HFF-Myc (cell line): ENCODE data around the gene SMDT1.
A peak's percentile ranks its signal among the peaks of the same experiment; 100 is the strongest.

ENCODE experiments used
- DNase-seq: peaks from one replicate; pipeline ENCODE4 v3.0.0-alpha.2; 2011; ENCODE audit warnings: low read depth; ENCODE audit errors: extremely low read depth
- H3K4me3 ChIP-seq: replicated peaks from 2 replicates; pipeline ENCODE4 v1.5.1; 2011; ENCODE audit warnings: low read depth, mild to moderate bottlenecking, control low read depth, low read length
- TF ChIP-seq, protein P1 (sequence below): IDR thresholded peaks from 2 replicates; pipeline ENCODE4 v1.5.1; 2012; ENCODE audit warnings: mild to moderate bottlenecking, low read depth, low read length, control low read depth; ENCODE audit errors: missing control alignments

The SMDT1 gene, protein sequence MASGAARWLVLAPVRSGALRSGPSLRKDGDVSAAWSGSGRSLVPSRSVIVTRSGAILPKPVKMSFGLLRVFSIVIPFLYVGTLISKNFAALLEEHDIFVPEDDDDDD

DNA sequence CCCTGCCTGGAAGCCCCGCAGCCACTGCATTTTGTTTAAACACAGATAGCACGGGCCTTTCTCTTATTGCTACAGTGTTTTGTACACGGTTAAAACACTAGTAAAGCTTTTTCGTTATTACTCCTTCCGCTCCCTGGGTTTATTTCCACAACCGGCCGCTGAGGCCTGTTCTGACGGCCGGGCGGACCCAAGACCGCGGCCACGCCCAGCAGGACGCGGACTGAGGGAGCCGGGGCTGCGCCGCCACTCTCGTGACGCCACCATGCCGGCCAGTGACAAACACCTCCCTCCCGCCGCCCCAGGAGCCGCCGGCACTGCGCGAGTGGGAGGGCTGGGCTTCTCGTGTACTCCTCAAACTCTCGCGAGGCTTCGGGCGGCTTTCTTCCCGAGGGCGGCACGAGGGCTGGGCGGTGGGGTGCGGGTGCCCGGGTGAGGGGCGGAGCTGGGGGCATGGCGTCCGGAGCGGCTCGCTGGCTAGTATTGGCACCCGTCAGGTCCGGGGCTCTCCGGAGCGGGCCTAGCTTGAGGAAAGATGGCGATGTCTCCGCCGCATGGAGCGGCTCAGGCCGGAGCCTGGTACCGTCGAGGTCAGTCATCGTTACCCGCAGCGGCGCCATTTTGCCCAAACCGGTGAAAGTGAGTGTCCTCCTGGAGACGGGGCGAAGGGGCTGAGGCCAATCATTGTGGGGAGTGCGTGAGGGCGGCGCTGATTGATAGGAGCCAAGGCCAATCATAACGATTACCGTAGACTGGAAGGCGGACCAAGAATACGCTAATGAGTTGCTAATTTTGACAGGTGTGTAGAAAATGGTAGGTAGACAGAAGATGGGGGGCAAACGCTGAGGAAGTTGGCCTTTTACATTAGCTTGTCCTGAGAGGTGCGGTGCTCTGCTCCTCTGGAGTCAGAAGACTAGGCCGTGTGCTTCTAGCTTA is at the start of gene SMDT1:
Gene SMDT1, plus strand, starts transcription at position 382 of the 933 bp plus-strand sequence. Its CDS starts 69 bp downstream, at position 451.
- TF ChIP-seq, protein P1, sequence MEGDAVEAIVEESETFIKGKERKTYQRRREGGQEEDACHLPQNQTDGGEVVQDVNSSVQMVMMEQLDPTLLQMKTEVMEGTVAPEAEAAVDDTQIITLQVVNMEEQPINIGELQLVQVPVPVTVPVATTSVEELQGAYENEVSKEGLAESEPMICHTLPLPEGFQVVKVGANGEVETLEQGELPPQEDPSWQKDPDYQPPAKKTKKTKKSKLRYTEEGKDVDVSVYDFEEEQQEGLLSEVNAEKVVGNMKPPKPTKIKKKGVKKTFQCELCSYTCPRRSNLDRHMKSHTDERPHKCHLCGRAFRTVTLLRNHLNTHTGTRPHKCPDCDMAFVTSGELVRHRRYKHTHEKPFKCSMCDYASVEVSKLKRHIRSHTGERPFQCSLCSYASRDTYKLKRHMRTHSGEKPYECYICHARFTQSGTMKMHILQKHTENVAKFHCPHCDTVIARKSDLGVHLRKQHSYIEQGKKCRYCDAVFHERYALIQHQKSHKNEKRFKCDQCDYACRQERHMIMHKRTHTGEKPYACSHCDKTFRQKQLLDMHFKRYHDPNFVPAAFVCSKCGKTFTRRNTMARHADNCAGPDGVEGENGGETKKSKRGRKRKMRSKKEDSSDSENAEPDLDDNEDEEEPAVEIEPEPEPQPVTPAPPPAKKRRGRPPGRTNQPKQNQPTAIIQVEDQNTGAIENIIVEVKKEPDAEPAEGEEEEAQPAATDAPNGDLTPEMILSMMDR = no peak
- DNase-seq = peak; percentile 95
- H3K4me3 ChIP-seq = peak within 1 kb of the TSS; percentile 76

DNA sequence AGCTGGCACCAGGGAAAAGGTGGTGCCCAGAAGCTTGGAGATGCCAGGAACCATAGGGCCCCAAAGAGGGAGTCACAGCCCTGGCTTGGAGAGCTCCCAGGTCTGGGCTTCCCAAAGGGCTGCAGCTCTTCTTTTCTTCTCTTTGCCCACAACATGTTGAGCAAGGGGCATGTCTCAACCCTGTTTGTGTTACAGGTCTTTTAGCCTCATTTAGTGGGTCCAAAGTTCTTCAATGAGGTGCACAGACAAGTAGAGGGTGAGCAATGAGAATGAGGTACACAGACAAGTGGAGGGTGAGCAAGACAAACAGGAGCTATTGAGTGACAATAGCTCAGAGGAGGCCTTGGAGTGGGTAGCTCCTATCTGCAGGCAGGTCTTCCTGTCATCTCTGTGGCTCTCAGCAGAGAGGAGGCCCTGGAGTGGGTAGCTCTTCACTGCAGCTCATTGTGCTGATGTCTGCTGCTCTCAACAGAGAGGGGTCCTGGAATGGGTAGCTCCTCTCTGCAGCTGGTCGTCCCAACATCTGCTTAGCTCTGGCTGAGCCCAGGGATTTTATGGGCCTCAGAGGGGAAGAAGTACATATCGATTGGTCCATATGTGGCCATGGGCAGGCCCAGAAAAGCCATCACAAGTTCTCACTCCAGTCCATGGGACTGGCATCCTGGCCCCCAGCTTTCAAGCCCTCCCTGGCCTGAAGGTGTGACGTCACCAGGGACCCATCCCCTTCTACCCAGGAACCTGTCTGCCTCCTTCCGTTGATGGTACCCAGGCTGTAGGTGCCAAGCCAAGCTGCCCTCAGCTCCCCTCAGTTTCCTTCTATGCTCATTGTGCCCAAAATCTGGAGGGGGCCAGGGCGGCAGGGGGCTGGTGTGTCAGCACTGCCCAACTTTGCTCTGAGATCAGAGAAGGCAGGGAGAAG is 46.0 kb upstream of the SMDT1 start:
- DNase-seq = no peak
- TF ChIP-seq, protein P1 = no peak
- no peak overlapping the region for H3K4me3 ChIP-seq

DNA sequence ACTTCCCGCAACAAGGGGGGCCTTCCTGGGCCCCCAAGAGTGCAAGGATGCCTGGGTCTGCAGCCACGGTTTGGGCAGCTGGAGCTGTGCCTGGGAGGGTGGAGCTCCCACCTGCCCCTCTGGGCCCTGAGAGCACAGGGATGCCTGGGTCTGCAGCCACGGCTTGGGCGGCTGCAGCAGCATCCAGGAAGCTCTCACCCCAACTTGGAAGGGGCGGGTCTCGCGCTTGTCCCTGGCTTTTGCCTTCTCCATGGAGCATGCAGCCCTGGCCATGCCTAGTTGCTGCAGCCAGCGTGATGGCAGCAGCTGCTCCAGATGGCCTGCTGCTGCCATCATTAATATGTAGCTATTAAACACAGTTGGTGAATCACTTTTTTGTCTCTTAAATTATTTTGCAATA is 44.2 kb upstream of the SMDT1 start:
- DNase-seq = no peak
- H3K4me3 ChIP-seq = no peak overlapping the region
- TF ChIP-seq, protein P1 = no peak

DNA sequence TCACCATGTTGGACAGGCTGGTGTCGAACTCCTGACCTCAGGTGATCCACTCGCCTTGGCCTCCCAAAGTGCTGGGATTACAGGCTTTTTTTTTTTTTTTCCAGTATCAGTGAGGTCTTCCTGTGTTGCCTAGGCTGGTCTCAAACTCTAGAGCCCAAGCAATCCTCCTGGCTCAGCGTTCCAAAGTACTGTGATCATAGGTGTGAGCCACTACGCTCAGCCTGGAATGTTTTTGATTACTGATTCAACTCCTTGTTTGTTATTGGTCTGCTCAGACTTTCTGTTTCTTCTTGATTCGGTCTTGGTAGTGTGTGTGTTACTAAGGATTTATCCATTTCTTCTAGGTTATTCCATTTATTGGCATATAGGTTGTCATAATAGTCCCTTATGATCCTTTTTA is 40.2 kb upstream of the SMDT1 start:
- TF ChIP-seq, protein P1 = no peak
- no peak for DNase-seq
- H3K4me3 ChIP-seq = no peak overlapping the region

DNA sequence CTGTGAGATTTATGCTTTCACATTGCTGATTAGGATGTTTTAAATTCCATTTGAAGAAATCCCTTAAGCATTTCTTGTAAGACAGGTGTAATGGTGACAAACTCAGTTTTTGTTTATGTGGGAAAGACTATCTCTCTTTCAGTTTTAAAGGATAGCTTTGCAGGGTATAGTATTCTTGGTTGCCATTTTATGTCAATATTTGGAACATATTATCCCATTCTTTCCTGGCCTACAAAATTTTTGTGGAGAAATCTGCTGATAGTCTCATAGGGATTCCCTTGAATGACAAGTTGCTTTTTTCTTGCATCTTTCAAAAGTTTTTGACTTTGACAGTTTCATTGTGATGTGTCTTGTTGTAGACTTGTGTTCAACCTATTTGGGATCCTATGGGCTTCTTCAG is 37.7 kb upstream of the SMDT1 start:
- TF ChIP-seq, protein P1 = no peak
- no peak for DNase-seq
- H3K4me3 ChIP-seq = no peak overlapping the region

DNA sequence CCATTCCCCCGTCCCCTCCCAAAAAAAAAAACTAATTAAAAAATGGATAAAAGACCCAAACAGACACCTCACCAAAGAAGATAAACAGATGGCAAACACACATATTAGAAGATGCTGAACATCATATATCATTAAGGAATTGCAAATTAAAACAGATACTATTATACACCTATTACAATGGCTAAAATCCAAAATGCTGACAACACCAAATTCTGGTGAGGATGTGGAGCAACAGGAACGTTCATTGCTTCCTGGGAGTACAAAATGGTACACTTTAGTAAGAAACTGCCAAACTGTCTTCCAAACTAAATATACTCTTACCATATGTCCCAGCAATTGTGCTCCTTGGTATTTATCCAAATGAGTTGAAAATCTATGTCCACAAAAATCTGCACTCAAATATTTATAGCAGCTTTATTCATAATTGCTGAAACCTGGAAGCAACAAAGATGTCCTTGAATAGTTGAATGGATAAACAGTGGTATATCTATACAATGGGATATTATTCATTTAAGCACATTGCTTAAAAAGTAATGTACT is 28.8 kb upstream of the SMDT1 start:
- TF ChIP-seq, protein P1 = no peak
- H3K4me3 ChIP-seq = no peak overlapping the region
- no peak for DNase-seq
